Amniotic epithelial cell (primary cell): ENCODE results near the gene KIF26B.
"Not testable (repeated sequence)": the region's sequence is repeated elsewhere in the genome, so short reads cannot be mapped to it uniquely, and the experiment has no call there.

Source experiments
- DNase-seq: peaks from one replicate; pipeline ENCODE4 v3.0.0-alpha.2; 2010; ENCODE audit warnings: low read depth

The KIF26B gene

GRCh38 chr1:245154429-245155271, at the start of gene KIF26B:
TSS of gene KIF26B (plus strand) at chr1:245154985. CDS start at chr1:245155425, 440 bp downstream.
- peak; percentile 80 for DNase-seq

DNA sequence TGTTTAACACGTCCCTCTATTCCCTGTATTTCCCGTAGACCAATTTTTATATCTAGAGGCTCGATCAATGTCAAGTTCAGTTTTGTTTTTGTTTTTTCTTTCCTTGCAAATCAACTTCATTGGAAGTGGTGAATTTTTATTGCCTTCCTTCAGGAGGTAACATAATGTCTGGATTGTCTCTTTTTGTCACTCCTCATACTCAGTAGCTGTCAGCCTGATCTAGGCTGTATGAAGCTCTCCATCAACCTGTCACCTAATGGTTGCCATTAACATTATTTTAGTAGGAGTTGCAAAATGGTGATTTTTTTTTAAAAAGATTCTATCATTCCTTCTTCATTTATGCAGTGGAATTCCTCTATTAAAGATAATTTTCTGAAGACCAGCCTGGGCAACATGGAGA, 49.7 kb upstream of the KIF26B start:
- DNase-seq = no peak

GRCh38 chr1:245105815-245106410, 48.9 kb upstream of the KIF26B start:
- peak; percentile 41 for DNase-seq

- no peak for DNase-seq
Observed at GRCh38 chr1:245107776-245108114, 47.0 kb upstream of the KIF26B start.

GRCh38 chr1:245108246-245108645, 46.5 kb upstream of the KIF26B start:
- DNase-seq = no peak

DNA sequence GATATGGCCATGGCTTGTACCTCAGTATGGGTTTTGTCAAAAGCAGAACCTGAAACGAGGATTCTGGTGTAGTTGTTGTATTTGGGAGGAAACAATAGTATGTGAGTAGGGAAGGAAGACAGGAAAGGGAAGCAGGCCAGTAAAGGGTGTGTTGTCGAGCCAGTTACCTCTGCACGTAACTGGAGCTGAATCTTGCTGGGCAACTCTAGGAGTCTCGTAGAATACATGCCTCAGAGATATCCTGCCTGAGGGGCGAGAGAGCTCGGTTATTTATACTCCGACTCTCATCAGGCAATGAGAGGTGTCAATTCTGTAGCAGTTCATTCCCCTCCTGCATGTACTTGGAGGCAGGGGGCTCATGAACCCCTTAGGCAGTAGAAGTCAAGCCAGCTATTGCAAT, 45.9 kb upstream of the KIF26B start:
- DNase-seq = no peak

GRCh38 chr1:245110406-245110805, 44.4 kb upstream of the KIF26B start:
- DNase-seq = no peak

- DNase-seq = no peak
Observed at GRCh38 chr1:245111073-245111472, 43.7 kb upstream of the KIF26B start.

DNA sequence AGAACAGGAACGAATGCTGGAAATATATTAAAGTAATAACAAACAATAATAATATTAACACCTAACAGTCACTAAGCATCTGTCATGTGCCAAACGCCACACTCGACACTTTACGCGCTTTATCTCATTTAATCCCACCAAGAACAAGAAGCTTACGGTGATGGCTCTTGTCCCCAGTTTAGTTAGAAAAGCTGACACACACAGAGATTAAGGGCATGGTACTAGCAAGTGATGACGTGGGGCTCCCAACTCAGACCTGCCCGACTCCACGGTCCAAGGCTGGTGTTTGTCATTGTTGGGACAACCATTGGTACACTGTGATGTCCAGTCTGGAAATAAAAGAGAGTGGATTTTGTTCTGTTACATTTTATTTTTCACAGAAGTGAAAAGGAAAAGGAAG, 41.1 kb upstream of the KIF26B start:
- no peak for DNase-seq

DNA sequence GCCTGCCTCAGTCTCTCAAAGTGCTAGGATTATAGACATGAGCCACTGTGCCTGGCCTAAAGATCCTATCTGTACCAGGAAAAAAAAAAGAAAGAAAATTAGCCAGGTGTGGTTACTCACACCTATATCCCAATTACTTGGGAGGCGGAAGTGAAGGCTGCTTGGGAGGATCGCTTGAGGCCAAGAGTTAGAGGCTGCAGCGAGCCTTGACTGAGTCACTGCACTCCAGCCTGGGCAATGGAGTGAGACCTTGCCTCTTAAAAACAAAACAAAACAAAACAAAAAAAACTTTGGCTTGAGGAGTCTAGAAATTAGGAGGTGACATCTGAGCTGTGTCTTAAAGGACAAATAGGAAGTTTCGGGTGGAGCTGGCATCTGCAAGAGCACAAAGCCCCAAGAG, 38.7 kb upstream of the KIF26B start:
- no peak for DNase-seq

GRCh38 chr1:245116751-245117150, 38.0 kb upstream of the KIF26B start:
- peak; percentile 38 for DNase-seq

GRCh38 chr1:245118066-245118465, 36.7 kb upstream of the KIF26B start:
- no peak for DNase-seq

DNA sequence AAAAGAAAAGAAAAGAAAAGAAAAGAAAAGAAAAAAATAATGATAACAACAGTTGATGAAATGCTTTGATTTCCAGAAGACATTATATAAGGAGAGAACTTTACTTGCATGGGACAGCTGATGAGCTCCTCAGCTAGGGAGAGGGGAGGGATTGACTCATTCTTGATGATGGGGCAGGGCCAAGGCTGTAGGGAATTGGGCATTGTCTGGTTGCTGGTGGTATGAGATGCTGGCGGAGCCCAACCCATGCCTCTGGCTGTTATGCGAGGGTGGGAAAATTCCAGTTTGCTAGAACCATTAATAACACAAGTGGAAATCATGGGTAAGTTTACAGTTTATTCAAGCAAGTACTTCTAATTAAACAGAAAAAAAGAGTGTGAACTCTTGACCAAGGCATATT, 36.0 kb upstream of the KIF26B start:
- DNase-seq = no peak

GRCh38 chr1:245121523-245121922, 33.3 kb upstream of the KIF26B start:
- no peak for DNase-seq

DNA sequence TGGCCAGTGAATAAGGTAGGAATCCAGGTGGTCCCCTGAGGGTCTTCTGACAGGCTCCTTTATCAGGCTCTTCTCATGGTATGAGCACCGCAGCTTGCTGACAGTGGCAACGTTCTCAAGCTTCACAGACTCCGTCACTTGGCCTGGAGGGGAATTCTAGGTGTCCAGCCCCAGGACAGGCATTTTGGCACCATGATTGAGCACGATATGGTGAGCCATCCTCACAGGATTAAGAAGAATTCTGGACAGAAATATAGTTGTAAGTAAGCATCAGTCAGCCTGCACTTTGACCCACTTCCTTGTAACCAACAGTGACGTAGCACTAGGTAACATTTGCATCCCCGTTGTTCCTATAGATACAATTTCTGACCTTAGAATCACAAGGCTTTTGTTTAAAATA, 30.5 kb upstream of the KIF26B start:
- DNase-seq = no peak

DNA sequence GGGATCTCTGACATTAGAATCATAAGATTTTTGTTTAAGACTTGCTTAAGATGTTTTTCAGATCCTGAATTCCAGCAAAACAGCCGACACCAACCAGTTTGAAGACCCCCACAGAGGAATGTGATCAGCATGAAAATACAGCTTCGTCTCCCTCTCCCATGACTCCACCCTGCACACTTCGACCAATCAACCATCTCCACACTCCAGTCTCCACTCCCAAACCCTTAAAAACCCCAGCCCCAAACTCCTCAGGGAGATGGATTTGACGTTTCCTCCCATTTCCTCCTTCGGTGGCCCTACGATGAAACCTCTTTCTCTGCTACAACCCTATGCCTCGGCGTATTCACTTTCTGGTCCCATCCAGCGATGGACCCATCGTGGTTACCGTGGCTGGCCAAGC, 30.1 kb upstream of the KIF26B start:
- DNase-seq = no peak

GRCh38 chr1:245126530-245126929, 28.3 kb upstream of the KIF26B start:
- DNase-seq = no peak

DNA sequence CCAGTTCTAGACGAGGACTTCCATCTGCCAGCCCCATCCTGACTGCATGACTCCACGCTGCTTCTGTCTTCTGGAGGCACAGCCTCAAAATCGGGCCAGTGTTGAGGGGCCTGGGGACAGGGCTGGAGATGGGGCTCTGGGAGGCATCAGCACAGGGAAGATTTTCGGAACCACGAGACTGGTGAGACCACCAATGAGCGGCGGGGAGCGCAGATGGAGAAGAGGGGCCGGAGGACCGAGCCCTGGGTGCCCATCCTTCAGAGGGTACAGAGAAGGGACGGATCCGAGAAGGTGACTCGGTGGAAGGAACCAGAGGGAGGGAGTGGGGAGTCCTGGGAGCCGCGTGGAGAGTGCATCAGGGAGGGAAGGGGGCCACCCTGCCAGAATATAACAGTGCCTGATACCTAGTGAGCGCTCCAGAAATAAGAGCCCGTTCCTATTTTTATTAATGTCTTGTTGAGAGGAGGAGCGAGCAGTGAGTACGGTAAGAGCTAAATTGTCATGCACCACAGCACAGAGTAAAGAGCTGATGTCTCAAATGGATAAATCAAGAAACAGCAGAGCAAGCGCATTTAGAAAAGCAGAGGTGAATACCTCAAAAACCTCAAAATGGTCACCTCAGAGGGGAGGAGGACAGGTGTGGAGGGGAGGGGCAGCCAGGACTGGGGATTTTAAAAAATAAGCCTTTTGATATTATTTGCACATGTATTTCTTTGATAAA, 26.2 kb upstream of the KIF26B start:
- no peak for DNase-seq

- no peak for DNase-seq
Observed at GRCh38 chr1:245129319-245130240, 25.2 kb upstream of the KIF26B start.

- not testable (repeated sequence) for DNase-seq
Observed at GRCh38 chr1:245130281-245131025, 24.3 kb upstream of the KIF26B start.

DNA sequence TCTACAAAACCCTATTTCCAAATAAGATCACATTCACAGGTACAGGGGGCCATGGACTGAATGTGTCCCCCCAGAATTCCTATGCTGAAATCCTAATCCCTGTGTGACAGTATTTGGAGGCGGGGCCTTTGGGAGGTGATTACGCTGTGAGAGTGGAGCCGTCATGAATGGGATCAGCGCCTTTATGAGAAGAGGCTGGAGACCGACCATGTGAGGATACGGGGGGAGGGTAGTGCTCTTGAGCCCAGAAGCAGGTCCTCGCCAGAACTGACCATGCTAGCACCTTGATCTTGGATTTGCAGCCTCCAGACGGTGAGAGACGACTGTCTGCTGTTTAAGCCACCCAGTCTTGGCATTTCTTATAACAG, 23.8 kb upstream of the KIF26B start:
- no peak for DNase-seq
